CD4-positive, alpha-beta T cell treated with Interleukin-12 subunit alpha and Interleukin-12 subunit beta, for 1 hour (primary cell): ENCODE measurements around the gene CTNNBL1.
"Not testable (repeated sequence)": the region's sequence is repeated elsewhere in the genome, so short reads cannot be mapped to it uniquely, and the experiment has no call there.

Experiments used
- DNase-seq: peaks from one replicate; pipeline ENCODE4 v3.0.0-alpha.2; 2020

Gene CTNNBL1

GRCh38 chr20:37828684-37829083 is 134.9 kb downstream of the CTNNBL1 start:
- no peak for DNase-seq

DNA sequence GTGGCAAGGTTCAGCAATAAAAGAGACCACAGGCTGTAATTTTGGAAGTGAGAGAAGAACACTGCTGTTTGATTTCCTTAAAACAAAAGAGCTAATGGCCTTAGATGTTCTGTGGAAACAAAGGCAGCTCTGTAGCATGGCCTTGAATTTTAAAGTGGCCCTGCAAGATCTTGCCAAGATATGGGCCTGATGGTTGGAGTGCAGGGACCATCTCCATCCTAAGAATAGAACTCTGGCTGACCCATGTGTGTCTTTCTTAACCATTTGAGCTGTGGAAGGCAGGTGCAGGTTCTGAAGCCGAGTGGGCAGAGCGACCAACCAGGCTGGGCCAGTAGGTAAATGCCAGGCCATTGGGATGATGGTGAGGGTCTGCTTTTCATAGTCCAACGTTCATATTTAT is 135.3 kb downstream of the CTNNBL1 start:
- DNase-seq = no peak

- DNase-seq = no peak
Observed at GRCh38 chr20:37833221-37833896, 139.5 kb downstream of the CTNNBL1 start.

DNA sequence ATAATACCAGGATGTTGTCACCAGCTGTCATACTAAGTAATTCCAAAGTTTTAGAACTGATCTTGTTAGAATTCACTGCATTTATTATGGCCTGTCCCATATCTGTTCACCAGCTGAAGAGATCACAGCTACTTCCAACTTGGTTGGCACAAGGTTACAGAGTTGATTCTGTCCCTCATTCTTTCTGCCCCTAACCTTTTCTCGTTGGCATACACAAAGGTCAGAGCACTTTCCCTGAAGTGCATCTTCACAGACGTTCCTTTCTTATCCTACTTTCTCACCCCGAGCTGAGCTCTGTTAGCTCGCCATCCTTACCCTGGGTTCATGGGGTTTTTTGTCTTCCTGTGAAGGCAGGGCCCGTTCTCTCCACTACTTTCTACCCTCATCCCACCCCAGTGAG is 143.1 kb downstream of the CTNNBL1 start:
- no peak for DNase-seq

GRCh38 chr20:37837924-37838323 is 144.1 kb downstream of the CTNNBL1 start:
- no peak for DNase-seq

GRCh38 chr20:37838769-37839431 is 145.1 kb downstream of the CTNNBL1 start:
- no peak for DNase-seq

DNA sequence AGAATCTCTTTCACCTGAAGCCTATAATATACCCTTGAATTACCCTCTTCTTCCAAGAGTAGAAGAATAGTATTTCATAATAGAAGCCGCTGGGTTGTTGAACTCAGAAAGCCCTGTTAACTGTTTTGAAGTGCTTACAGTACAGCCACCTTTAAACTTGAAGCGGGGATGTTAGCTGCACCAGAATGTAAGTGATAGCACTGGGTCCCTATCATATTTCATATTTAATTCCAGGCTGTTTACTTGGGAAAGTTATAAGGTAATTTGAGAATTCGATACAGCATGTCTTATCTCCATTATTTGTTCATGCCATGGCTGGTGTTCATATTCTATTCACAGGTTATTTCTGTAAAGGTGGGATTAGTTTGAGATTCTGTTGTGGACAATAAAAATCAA is 145.6 kb downstream of the CTNNBL1 start:
- DNase-seq = no peak

- no peak for DNase-seq
Observed at GRCh38 chr20:37839955-37840354, 146.1 kb downstream of the CTNNBL1 start.

GRCh38 chr20:37841389-37841788 is 147.6 kb downstream of the CTNNBL1 start:
- DNase-seq = no peak

DNA sequence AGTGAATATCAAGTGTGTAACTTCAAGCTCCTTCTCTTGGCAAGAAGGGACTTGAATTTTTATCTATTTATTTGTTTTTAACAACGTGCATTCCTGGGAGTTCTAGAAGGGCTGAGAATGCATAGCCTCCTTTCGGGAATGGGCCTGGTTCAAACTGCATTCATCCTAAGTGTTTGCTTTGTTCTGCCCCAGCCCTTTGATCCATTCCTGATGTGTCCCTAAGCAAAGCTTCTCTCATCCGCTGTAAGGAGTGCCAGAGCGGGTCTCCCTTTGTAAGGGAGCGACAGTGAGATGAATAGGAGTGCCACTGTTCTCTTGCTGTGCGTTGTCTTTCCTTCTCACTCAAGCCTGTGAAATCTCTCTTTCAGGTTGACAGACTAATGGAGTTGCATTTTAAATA is 148.1 kb downstream of the CTNNBL1 start:
- DNase-seq = no peak

- DNase-seq = no peak
Observed at GRCh38 chr20:37845241-37845681, 151.4 kb downstream of the CTNNBL1 start.

GRCh38 chr20:37845878-37846277 is 152.0 kb downstream of the CTNNBL1 start:
- no peak for DNase-seq

DNA sequence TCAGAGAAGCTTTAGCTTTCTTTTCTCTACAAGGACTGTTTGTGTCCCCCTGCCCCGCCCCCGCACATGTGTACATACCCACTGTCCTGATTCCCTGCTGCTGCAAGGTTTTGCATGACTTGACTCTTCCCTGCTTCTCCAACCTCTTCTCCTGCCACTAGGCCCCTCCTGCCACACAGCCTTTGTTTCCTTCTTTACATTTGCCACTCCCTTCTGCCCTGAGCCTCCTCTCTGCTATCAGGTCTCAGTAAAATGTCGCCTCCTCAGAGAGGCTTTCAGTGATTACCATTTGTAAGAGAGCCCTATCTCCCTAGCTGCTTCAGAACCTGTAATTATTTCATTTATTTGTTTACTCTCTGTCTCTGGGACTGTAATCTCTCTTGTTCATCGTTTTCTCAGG is 152.7 kb downstream of the CTNNBL1 start:
- DNase-seq = no peak

GRCh38 chr20:37848706-37849105 is 154.9 kb downstream of the CTNNBL1 start:
- DNase-seq = no peak

- no peak for DNase-seq
Observed at GRCh38 chr20:37849156-37849555, 155.3 kb downstream of the CTNNBL1 start.

DNA sequence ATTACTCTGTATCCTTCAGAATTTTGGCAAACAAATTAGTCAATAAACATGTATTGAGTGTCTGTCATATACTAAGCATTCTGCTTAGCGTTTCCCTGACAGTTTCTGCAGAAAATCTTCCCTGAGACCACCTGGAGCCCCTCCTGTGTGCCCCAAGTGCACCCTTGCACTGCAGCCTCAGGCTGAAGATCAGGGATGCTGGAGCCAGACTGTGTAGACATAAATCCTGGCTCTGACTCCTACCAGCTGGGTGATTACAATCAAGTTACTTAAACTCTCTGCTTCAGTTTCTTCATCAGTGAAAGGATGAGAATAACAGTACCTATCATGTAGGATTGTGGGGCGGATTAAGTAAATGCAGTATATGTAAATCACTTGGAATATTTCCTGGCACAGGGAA is 155.7 kb downstream of the CTNNBL1 start:
- no peak for DNase-seq

GRCh38 chr20:37850036-37850592 is 156.3 kb downstream of the CTNNBL1 start:
- no peak for DNase-seq

- DNase-seq = no peak
Observed at GRCh38 chr20:37850724-37851355, 157.0 kb downstream of the CTNNBL1 start.

DNA sequence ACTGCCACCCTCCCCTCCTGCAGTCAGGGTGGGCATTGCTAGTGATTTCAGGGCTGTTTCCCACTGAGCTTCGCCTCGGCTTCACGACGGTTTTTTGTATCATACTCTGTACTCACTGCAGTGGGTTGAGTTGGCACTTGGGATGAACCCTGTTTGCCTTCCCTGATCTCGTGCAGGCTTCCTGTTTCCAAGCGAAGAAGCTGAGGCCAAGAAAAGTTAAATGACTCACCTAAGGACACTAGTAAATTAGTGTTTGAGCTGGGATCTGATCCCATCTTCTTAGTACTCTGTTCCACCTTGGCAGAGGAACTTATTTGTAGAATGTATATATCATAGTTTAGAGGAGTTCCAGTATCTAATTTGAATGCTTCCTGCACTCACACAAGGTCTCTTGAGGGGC is 158.8 kb downstream of the CTNNBL1 start:
- no peak for DNase-seq

DNA sequence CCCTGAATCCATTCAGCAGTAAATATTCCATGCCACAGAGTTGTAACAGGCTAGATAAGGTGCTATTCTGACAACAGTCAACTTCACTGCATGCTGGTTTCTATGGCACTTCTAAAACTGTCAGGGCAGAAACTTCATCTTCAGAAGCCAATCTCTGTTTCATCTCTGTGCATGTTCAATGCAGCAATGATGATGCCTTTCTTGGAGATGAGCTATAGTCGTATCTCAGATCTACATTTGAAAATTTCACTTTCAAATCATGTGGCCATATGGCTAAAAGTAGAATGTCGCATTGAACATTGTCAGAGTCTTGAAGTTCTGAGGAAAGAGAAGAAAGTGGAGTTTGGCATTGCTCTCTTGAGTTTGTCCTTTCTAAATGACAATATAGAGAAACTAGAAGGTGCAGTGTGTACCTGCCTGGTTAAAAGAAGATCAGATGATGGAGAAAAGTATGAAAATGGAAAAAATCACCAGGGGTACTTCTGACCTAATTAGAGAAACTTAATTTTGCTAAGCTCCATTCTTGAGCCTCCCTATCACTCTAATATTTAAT is 160.1 kb downstream of the CTNNBL1 start:
- DNase-seq = no peak

DNA sequence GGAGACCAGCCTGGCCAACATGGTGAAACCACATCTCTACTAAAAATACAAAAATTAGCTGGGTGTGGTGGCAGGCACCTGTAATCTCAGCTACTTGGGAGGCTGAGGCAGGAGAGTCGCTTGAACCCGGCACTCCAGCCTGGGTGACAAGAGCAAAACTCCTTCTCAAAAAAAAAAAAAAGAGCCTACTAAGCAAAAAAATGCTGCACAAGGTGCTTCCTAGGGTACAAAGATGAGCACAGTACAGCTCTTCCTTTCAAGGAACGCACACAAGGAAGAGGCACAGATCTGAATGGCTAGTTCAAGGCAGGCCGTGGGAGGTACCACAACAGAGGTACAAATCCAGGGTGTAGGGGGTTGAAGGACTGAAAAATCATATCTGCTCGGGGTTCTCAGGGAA is 162.2 kb downstream of the CTNNBL1 start:
- DNase-seq = not testable (repeated sequence)

- no peak for DNase-seq
Observed at GRCh38 chr20:37856932-37857660, 163.3 kb downstream of the CTNNBL1 start.
